NCI-H1048 (cell line): ENCODE results near the gene CACNA1I.
A peak's percentile ranks its signal among the peaks of the same experiment; 100 is the strongest.

Experiments
- DNase-seq: peaks from one replicate; lab custom pipeline; 2025; lab: John Stamatoyannopoulos, UW

CACNA1I gene

GRCh38 chr22:39651053-39651996, 80.8 kb downstream of the CACNA1I start:
- no peak for DNase-seq

- DNase-seq: no peak
Measured at GRCh38 chr22:39652990-39653786, 82.6 kb downstream of the CACNA1I start.

- no peak for DNase-seq
Measured at GRCh38 chr22:39653787-39654077, 83.2 kb downstream of the CACNA1I start.

- no peak for DNase-seq
Measured at GRCh38 chr22:39654131-39654926, 83.8 kb downstream of the CACNA1I start.

GRCh38 chr22:39655004-39655579, 84.5 kb downstream of the CACNA1I start:
- DNase-seq: no peak

GRCh38 chr22:39655831-39656230, 85.3 kb downstream of the CACNA1I start:
- DNase-seq: no peak

GRCh38 chr22:39656495-39657490, 86.2 kb downstream of the CACNA1I start:
- no peak for DNase-seq

- no peak for DNase-seq
Measured at GRCh38 chr22:39658367-39658766, 87.8 kb downstream of the CACNA1I start.

GRCh38 chr22:39658806-39659463, 88.4 kb downstream of the CACNA1I start:
- no peak for DNase-seq

- DNase-seq: no peak
Measured at GRCh38 chr22:39661501-39661841, 90.9 kb downstream of the CACNA1I start.

- peak; percentile 50 for DNase-seq
Measured at GRCh38 chr22:39661842-39662685, 91.5 kb downstream of the CACNA1I start.

- no peak for DNase-seq
Measured at GRCh38 chr22:39662686-39663052, 92.1 kb downstream of the CACNA1I start.

- no peak for DNase-seq
Measured at GRCh38 chr22:39663751-39664150, 93.2 kb downstream of the CACNA1I start.

- DNase-seq: no peak
Measured at GRCh38 chr22:39664485-39665200, 94.1 kb downstream of the CACNA1I start.

GRCh38 chr22:39665229-39665628, 94.7 kb downstream of the CACNA1I start:
- no peak for DNase-seq

GRCh38 chr22:39665661-39666431, 95.3 kb downstream of the CACNA1I start:
- no peak for DNase-seq

- DNase-seq: no peak
Measured at GRCh38 chr22:39666495-39666894, 95.9 kb downstream of the CACNA1I start.

GRCh38 chr22:39666926-39667325, 96.4 kb downstream of the CACNA1I start:
- DNase-seq: no peak
